ENCODE data around the gene DIP2C. TPM values are rescaled to one million over a fixed set of nuclear protein-coding genes. Genes with fewer than 3 reads are reported as not detected.
"Not testable (repeated sequence)": the region's sequence is repeated elsewhere in the genome, so short reads cannot be mapped to it uniquely, and the experiment has no call there.

The DIP2C gene
- total RNA-seq, 1 experiment from 2014 or later, result 5.3 TPM

GRCh38 chr10:489330-489729, 200.1 kb downstream of the DIP2C start:
- no peak for DNase-seq (ENCODE audit: extremely low read depth, low read depth)

DNA sequence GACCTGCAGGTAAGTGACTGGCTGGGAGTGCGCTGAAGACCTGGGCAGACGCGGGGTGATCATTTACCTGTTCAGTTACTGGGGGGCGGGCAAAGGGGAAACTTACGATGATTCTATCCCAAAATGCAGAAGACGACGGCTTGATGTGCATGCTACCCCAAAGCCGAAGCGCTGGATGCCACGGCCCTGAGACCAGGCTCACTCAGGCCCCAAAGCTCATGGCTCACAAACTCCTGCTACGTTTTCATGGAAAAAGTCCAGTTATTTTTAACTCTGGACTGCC, 200.6 kb downstream of the DIP2C start:
- no peak for DNase-seq (ENCODE audit: extremely low read depth, low read depth)

DNA sequence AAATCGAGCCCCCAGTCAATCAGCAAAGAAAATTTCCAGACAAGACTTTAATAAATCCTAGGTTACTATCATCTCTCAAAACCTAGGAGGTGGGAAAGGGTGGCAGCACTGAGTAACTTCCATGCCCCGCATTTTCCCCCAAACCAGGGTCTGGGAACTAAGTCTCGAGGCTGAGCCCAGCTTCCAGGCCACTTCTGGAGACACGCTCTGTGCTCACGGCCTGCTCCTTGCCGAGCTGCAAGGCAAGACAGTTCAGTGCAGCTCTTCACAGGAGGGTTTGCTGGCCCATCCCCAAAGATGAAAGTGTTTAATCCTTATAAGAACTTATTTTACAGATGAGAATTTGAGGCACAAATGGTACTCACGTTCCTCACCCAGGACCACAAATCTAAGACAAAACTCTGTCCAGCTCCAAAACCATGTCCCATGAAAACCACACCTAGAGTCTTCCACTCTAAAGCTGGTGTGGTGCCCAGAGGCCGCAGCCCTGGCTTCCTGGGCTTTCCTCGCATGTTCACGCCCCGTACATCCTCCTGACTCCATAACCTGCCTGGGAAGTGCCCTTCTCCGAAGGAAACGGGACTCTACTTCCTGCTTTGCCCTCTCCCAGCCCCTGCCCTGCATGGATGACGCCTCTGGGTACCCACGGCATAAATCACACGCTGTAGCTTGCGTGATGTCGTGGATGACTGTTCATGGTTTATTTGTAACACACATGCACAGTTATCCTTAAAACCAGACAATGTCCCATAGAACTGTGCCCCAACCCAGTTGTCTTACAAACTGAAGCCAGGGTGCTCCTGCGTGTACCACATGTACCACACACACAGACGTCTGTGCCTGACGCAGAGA, 201.2 kb downstream of the DIP2C start:
- no peak for DNase-seq (ENCODE audit: extremely low read depth, low read depth)

DNA sequence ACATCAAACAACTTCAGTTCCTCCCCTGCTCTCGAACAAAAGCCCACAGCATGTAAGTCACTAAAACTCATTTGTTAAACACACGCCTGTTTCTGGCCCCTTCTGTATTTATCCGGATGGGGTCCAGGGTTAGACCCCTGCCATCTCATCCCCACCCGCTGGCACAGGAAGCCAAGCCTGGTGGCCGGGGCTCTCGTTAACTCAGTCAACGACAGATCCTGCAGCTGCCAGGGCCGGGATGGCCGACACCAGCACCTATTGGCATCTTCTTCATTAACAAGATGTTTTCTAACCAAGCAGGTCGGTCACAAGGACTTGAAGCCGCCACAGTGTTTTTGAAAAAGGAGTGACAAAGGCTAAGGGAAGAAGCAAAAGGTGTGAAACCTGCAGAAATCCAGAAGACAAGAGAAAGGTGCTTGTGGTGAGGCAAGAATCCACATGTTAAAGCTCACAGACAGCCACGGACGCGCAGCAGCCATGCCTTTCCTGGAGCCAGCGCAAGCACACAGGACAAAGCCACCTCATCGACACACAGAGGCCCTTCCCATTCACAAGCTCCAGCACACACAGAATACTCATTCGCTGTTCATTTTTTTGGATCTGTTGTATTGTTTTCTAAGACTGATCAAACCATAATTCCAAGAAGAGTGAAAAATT, 202.7 kb downstream of the DIP2C start:
- no peak for DNase-seq (ENCODE audit: extremely low read depth, low read depth)

GRCh38 chr10:486206-486605, 203.3 kb downstream of the DIP2C start:
- DNase-seq (ENCODE audit: extremely low read depth, low read depth), result no peak

DNA sequence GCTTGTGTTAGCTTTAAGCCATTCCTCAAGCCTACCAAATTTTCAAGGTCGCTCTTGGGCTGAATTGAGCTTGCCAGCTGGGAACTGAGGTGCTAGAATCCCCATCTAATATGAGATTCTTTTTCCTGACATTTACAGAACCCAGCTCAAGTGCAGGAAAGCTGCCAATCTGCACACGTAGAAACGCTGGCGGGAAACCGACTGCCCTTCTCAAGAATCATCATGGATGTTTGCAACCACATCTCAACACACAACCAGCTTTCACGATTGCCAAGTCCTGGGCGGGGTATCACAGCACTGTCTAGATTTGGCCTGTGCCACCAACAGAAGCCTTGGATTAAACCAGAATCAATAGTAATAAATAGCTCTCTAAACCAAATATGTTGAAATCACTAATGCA, 203.7 kb downstream of the DIP2C start:
- no peak for DNase-seq (ENCODE audit: extremely low read depth, low read depth)

- no peak for DNase-seq (ENCODE audit: extremely low read depth, low read depth)
Observed at GRCh38 chr10:484925-485661, 204.4 kb downstream of the DIP2C start.

- DNase-seq (ENCODE audit: extremely low read depth, low read depth), result no peak
Observed at GRCh38 chr10:484441-484924, 205.0 kb downstream of the DIP2C start.

- DNase-seq (ENCODE audit: extremely low read depth, low read depth), result no peak
Observed at GRCh38 chr10:483261-483660, 206.2 kb downstream of the DIP2C start.

GRCh38 chr10:482848-483247, 206.6 kb downstream of the DIP2C start:
- no peak for DNase-seq (ENCODE audit: extremely low read depth, low read depth)

DNA sequence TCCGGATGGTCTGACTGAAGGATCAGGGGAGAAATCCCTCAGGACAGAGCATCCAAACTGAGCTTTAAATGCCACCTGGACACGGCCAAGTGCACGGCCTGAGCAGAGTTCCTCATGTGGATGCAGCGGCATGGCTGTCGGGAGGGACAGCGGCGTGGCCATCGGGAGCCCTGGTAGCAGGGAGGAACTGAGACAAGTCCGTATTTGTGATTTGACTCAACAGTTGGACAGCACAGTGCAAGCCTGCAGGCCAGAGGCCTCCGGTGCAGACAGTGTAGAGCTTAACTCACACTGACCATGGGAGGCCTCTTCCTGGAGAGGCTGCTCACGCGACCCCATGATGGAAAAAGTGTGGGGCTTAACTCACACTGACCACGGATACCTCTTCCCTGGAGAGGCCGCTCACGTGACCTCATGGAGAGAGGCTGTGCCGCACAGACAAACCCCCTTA, 207.4 kb downstream of the DIP2C start:
- no peak for DNase-seq (ENCODE audit: extremely low read depth, low read depth)

GRCh38 chr10:481628-482027, 207.8 kb downstream of the DIP2C start:
- DNase-seq (ENCODE audit: extremely low read depth, low read depth), result no peak

- no peak for DNase-seq (ENCODE audit: extremely low read depth, low read depth)
Observed at GRCh38 chr10:480928-481552, 208.4 kb downstream of the DIP2C start.

GRCh38 chr10:480498-480927, 209.0 kb downstream of the DIP2C start:
- DNase-seq (ENCODE audit: extremely low read depth, low read depth), result no peak

DNA sequence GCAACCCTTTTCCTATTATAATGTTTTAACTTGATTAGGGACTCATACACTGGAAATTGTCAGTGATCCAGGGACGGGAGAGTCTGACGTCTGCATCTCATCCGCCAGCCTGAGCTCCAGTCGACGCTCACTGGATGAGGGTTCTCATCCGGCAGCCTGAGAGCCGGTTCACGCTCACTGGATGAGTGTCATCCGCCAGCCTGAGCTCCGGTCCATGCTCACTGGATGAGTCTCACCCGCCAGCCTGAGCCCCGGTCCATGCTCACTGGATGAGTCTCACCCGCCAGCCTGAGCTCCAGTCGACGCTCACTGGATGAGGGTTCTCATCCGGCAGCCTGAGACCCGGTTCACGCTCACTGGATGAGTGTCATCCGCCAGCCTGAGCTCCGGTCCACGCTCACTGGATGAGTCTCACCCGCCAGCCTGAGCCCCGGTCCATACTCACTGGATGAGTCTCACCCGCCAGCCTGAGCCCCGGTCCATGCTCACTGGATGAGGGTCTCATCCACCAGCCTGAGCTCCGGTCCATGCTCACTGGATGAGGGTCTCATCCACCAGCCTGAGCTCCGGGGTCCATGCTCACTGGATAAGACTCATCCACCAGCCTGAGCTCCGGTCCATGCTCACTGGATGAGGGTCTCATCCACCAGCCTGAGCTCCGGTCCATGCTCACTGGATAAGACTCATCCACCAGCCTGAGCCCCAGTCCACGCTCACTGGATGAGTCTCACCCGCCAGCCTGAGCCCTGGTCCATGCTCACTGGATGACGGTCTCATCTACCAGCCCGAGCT, 209.6 kb downstream of the DIP2C start:
- not testable (repeated sequence) for DNase-seq (ENCODE audit: extremely low read depth, low read depth)

DNA sequence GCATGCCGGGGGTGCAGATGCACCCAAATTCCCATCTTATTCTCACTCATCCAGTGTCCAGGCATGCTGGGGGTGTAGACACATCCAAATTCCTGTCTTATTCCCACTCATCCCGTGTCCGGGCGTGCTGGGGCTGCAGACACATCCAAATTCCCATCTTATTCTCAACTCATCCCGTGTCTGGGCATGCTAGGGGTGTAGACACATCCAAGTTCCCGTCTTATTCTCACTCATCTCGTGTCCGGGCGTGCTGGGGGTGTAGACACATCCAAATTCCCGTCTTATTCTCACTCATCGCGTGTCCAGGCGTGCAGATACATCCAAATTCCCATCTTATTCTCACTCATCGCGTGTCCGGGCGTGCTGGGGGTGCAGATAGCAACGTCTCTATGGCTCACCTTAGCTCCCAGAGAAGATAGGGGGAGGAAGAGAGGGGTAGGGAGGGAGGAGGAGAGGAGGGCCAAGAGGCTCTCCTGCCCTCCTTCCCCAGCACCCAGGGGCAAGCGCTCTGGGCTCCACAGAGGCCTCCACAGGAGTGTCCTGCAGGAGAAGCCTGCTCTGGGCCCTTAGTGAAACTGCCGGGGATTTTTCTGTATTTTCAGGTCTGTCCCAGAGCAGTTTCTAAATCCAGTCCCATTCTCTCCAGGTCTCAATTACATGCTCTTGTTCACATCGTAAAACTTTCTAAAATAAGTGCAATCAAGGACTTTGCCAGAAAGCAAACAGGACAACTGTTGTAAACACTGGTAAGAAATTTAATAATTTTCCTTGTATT, 210.8 kb downstream of the DIP2C start:
- no peak for DNase-seq (ENCODE audit: extremely low read depth, low read depth)

GRCh38 chr10:477620-478019, 211.8 kb downstream of the DIP2C start:
- DNase-seq (ENCODE audit: extremely low read depth, low read depth), result no peak

DNA sequence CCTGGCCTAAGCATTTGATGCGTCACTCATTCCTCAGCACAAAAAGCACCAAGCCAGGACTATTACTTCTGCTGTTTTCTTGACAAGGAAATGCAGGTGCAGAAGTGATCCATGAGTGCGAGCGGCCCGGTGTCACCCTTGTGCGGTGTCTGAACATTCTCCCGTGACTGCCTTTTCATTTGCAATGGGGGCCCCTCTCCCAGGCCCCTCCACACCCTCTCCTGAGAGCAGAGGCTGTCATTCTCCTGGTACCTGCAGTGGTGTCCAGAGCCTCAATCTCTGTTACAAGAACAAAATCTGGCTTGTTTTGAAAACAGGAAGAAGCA, 213.1 kb downstream of the DIP2C start:
- no peak for DNase-seq (ENCODE audit: extremely low read depth, low read depth)

GRCh38 chr10:475709-476454, 213.6 kb downstream of the DIP2C start:
- DNase-seq (ENCODE audit: extremely low read depth, low read depth), result no peak
